Activated naive CD4-positive, alpha-beta T cell treated with anti-CD3 and anti-CD28 coated beads, Interleukin-2, amount 10 ng/mL, durations not matched to agents 7 days and 5 days (primary cell): ENCODE measurements around the gene CPLX3.
A peak's percentile ranks its signal among the peaks of the same experiment; 100 is the strongest.

ENCODE experiments used
- CTCF ChIA-PET: fragments of 350-600 bp; sonication (Branson Sonifier 250); formaldehyde crosslinking; loops from one replicate; lab custom pipeline; 2021; ENCODE audit warnings: antibody characterized with exemption; lab: Charles Lee
- DNase-seq: peaks from one replicate; pipeline ENCODE4 v3.0.0-alpha.2; 2020
- H3K27ac Mint-ChIP-seq: one replicate; pipeline ENCODE4 v1.8.0; 2021; ENCODE audit warnings: mild to moderate bottlenecking, moderate library complexity, mixed read lengths
- H3K27me3 Mint-ChIP-seq: one replicate; pipeline ENCODE4 v1.8.0; 2021; ENCODE audit warnings: mild to moderate bottlenecking, mixed read lengths
- H3K36me3 Mint-ChIP-seq: one replicate; pipeline ENCODE4 v1.8.0; 2021; ENCODE audit warnings: mixed read lengths
- H3K4me1 Mint-ChIP-seq: one replicate; pipeline ENCODE4 v1.8.0; 2021; ENCODE audit warnings: mixed read lengths
- H3K4me3 Mint-ChIP-seq: one replicate; pipeline ENCODE4 v1.8.0; 2021; ENCODE audit warnings: mild to moderate bottlenecking, moderate library complexity, mixed read lengths
- H3K9me3 Mint-ChIP-seq: one replicate; pipeline ENCODE4 v1.8.0; 2021; ENCODE audit warnings: mixed read lengths

CPLX3 gene, protein sequence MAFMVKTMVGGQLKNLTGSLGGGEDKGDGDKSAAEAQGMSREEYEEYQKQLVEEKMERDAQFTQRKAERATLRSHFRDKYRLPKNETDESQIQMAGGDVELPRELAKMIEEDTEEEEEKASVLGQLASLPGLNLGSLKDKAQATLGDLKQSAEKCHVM

DNA sequence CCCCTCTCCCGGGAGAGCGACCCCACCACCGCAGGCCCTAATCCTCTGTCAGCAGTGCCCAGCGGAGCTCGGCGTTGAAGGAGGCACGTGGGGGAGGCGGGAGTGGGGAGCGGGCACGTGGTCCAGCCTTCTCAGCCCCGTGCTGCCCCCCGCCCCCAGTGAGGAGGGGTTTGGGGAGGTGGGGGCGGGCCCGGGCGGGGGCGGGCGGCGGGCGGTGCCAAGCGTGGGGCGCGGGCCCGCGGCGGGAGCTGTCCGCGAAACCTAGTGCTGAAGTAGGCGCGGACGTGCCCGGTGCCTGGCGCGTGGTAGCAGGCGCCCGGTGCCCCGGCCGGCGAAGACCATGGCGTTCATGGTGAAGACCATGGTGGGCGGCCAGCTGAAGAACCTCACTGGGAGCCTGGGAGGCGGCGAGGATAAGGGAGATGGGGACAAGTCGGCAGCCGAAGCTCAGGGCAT is at the start of gene CPLX3:
TSS of gene CPLX3 (plus strand) at position 264 of the 456 bp plus-strand sequence. CDS start at position 341, 77 bp downstream.
- Mint-ChIP-seq H3K4me1 (peaks cover 2% of the 10 kb centered on the region), H3K4me3 (no peak within 1 kb of the TSS), H3K27ac (no peak within 1 kb of the TSS), H3K27me3 (peaks cover 87% of the 10 kb centered on the region), H3K9me3 (no peaks in the 10 kb centered on the region), H3K36me3 (no peaks in the 10 kb centered on the region)
- CTCF ChIA-PET, result interaction anchor here (1.2 to 3.2 kb wide), 2 partner anchors 27 to 57 kb away, joined by 3 to 11 read pairs; no protein-coding TSS in a partner anchor
- peak; percentile 76 for DNase-seq

DNA sequence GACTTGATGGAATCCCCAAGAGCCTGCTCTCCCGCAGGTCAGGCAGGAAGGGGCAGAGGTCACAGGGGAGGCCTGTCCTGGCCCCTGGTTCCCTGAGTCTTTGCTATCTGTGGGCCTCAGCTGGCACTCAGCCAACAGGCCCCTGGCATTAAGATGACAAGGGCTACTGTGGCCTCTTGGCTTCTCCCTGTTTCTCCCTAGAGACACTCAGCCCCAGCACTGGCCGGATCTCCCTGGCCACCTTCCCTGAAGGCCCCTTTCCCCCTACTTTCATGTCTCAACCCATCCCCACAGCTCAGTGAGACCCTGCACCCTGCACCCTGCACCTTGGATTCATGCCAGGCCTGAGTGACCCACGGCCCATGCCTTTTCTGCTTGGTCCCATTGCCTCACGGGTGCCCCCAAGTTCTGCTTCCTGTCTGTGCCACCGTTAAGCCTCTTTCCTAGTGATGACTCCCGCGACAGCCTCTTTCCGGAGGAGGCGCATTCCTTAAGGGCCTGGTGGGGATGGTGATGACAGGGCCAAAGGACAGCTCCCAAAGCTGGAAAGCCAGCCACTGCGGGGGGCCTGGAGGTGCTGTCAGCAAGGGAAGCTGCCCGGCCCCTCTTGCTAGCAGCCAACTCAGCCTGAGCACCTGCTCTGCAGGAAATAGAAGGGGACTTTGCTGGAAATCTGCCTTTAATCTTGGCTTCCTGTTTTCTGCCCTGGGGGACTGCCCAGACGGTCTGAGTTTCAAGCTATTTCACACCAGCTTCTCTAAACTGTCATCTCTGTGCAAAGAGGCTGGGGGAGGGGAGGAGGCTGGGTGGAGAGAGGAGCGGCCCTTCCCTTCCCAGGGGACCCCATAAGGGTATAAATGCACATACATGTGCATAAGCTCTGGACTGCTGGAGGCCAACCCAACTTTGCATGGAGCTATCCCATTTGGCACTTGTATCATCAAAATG is 49.3 kb upstream of the CPLX3 start:
- peak overlapping the region; percentile 96 for H3K27ac Mint-ChIP-seq
- no peaks in the 10 kb centered on the region for H3K9me3 Mint-ChIP-seq
- peaks cover 84% of the 10 kb centered on the region for H3K4me1 Mint-ChIP-seq
- peak overlapping the region; percentile 73 for H3K4me3 Mint-ChIP-seq
- DNase-seq, result peak; percentile 61
- no peaks in the 10 kb centered on the region for H3K27me3 Mint-ChIP-seq
- peaks cover 5% of the 10 kb centered on the region for H3K36me3 Mint-ChIP-seq
- CTCF ChIA-PET, result interaction anchor here (0.6 to 23.0 kb wide), 10 partner anchors 8 to 327 kb away, joined by 3 to 880 read pairs (median 4); partner anchors contain the start of gene ULK3

DNA sequence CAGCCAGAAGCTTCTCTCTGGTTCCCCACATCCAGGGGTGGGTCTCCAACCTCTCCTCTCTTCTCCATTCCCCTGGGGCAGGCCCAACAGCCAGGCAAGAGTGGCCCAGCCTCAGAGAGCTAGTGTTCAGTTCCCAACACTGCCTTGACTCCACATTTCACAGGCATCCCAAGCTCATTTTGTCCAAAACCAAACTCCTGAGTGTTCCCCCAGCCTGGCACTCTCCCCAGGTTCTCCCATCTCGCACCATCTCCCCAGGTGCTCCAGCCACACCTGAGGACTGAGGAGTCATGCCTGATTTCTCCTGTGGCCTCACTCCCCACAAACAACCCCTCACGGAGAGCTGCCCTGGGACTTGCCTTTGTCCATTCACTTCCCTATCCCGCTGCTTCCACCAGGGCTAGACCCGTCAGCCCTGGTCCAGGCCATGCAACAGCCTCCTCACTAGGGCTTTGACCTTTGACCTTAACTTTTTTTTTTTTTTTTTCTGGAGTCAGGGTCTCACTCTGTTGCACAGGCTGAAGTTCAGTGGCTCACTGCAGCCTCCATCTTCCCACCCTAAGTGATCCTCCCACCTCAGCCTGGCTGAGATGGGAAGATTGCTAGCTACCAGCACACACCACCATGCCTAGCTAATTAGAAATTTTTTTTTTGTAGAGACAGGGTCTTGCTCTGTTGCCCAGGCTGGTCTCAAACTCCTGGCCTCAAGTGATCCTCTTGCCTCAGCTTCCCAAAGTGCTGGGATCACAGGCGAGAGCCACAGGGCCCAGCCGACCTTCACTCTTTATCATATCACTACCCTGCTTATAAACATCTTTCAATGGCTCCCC is 48.4 kb upstream of the CPLX3 start:
- CTCF ChIA-PET, result interaction anchor here (0.6 to 23.0 kb wide), 10 partner anchors 9 to 328 kb away, joined by 3 to 880 read pairs (median 7); partner anchors contain the start of gene ULK3
- H3K27me3 Mint-ChIP-seq, result no peaks in the 10 kb centered on the region
- peak overlapping the region; percentile 73 for H3K4me3 Mint-ChIP-seq
- H3K36me3 Mint-ChIP-seq, result peaks cover 8% of the 10 kb centered on the region
- H3K9me3 Mint-ChIP-seq, result no peaks in the 10 kb centered on the region
- H3K4me1 Mint-ChIP-seq, result peaks cover 78% of the 10 kb centered on the region
- peak overlapping the region; percentile 96 for H3K27ac Mint-ChIP-seq
- no peak for DNase-seq

DNA sequence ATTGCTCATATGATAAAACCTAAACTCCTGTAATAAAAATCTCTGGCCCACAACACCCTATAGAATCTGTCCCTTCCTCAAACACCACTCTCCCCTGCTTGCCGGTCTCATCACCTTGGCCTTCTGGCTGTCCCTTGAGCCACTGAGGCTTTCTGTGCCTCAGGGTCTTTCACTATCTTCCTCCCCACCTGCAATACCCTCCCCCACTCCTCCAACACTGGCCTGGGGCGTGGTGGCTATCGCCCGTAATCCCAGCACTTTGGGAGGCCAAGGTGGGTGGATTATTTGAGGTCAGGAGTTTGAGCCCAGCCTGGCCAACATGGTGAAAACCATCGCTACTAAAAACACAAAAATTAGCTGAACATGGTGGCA is 47.8 kb upstream of the CPLX3 start:
- Mint-ChIP-seq H3K4me3 (peak overlapping the region; percentile 73), H3K9me3 (no peaks in the 10 kb centered on the region), H3K27me3 (no peaks in the 10 kb centered on the region), H3K36me3 (peaks cover 14% of the 10 kb centered on the region), H3K4me1 (peaks cover 73% of the 10 kb centered on the region), H3K27ac (peak overlapping the region; percentile 96)
- no peak for DNase-seq
- CTCF ChIA-PET, result interaction anchor here (0.7 to 23.0 kb wide), 8 partner anchors 8 to 147 kb away, joined by 3 to 880 read pairs (median 8); no protein-coding TSS in a partner anchor

DNA sequence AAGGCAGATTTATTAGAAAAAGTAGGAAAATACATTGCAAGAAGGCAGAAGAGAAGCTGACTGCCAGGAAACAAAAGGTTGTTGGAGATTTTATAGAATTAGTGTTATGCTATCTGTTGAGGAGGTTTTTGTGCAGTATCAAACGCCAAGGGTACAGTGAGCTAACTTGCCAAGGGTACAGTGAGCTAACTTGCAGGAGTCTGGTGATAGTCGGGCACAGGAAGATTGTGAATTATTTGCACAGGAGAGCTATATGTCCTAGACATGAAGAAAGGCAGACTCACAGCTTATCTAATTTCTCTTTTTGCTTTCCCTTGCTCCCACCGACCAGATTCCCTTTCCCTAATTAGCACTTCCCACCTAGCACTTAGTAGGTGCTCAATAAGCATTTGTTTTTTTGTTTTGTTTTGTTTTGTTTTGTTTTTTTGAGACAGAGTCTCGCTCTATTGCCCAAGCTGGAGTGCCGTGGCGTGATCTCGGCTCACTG is 47.2 kb upstream of the CPLX3 start:
- Mint-ChIP-seq H3K27ac (peak overlapping the region; percentile 96), H3K9me3 (no peaks in the 10 kb centered on the region), H3K27me3 (no peaks in the 10 kb centered on the region), H3K4me1 (peaks cover 66% of the 10 kb centered on the region), H3K4me3 (peak overlapping the region; percentile 42), H3K36me3 (peaks cover 19% of the 10 kb centered on the region)
- DNase-seq, result no peak
- CTCF ChIA-PET, result interaction anchor here (0.7 to 23.0 kb wide), 8 partner anchors 9 to 163 kb away, joined by 3 to 880 read pairs (median 4); no protein-coding TSS in a partner anchor

DNA sequence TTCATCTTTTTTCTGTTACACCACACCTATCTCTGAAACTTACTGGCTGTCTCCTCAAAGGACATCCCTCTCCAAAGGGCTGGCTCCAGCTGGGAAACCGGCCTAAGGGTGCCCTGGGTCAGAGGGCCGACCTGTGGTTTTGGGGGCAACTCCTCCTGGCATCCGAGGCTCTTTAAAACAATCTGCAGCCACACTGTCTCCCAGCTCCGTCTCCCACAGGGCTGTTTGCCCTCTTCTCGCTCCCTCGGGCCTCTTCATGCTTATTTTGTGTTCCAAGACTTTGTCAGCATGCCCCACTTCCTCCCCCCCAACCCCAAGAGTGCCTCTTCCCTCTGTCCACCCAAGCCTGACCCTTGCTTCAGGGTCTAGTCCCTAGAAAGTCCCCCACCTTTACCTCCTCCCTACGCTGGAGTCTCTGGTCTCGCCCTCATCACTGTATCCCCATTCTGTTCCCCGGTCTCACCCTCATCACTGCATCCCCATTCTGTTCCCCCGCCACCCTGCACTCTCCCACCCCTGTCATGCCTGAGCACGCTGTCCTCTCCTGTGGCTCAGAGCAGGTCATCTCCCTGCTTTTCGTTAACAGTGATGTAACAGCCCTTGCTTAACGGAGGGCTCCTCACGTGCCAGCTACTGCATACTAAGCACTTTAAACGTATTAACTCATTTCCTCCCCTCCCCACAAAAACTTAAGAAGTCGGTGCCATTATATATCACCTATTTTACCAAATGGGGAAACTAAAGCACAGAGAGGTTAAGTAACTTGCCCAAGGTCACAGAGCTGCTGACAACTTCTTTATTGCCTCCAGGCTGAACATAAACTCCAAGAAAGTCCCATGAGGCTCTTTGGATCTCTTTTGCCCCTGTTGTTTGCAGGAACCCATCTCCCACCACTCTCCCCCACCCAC is 45.6 kb upstream of the CPLX3 start:
- Mint-ChIP-seq H3K27me3 (no peaks in the 10 kb centered on the region), H3K36me3 (peaks cover 31% of the 10 kb centered on the region), H3K27ac (peak overlapping the region; percentile 96), H3K4me1 (peaks cover 68% of the 10 kb centered on the region), H3K9me3 (no peaks in the 10 kb centered on the region), H3K4me3 (peak overlapping the region; percentile 87)
- peak; percentile 51 for DNase-seq
- CTCF ChIA-PET, result interaction anchor here (0.6 to 23.0 kb wide), 10 partner anchors 10 to 167 kb away, joined by 3 to 880 read pairs (median 5); no protein-coding TSS in a partner anchor

DNA sequence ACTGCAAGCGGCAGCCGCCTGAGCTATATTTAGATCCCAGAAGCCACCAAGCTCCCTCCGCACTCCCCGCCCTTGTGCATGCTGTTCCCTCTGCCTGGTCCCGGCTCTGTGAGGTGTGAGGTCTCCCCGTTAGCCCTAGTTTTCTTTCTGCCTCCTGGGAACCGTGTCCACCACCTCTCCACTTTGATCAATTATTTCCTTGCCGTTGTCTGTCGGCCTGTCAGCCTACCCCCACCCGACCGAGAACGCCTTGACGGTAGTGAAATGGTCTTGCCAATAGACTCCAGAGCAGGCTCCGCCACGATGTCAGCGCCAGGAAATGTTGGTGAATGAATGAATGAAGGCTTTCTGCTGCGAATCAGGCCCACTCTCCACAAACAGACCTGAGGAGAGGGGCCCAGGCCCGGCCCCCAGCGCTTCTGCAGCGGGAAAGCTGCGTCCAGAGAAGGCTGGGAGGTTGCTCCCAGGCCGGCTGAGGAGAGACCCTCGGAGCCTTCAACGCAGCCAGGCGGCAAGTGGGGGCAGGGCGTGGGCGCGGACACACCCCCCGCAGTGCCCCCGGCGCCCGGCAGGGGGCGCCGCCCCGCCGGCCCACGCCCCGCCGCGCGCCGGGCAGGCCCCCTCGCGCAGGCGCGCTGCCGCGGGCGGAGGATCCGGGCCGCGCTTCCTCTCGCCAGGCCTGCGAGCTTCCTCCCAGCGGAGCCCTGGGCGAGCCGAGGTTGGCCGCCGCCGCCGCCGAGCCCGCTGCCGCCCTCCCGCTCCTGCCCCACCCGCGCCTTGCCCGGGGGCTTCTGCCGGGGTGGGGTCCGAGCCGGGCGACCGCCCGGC is 44.8 kb upstream of the CPLX3 start, which contains the start of gene CSK:
TSS of gene CSK (plus strand) at position 650 of the 828 bp plus-strand sequence. CDS start 16,218 bp downstream, outside the sequence.
- H3K9me3 Mint-ChIP-seq, result no peaks in the 10 kb centered on the region
- H3K4me1 Mint-ChIP-seq, result peaks cover 62% of the 10 kb centered on the region
- H3K27me3 Mint-ChIP-seq, result no peaks in the 10 kb centered on the region
- CTCF ChIA-PET, result interaction anchor here (0.6 to 23.0 kb wide), 8 partner anchors 11 to 168 kb away, joined by 3 to 880 read pairs (median 5); no protein-coding TSS in a partner anchor
- H3K36me3 Mint-ChIP-seq, result peaks cover 33% of the 10 kb centered on the region
- H3K27ac Mint-ChIP-seq, result peak within 1 kb of the TSS; percentile 99
- H3K4me3 Mint-ChIP-seq, result peak within 1 kb of the TSS; percentile 91
- peak; percentile 80 for DNase-seq

DNA sequence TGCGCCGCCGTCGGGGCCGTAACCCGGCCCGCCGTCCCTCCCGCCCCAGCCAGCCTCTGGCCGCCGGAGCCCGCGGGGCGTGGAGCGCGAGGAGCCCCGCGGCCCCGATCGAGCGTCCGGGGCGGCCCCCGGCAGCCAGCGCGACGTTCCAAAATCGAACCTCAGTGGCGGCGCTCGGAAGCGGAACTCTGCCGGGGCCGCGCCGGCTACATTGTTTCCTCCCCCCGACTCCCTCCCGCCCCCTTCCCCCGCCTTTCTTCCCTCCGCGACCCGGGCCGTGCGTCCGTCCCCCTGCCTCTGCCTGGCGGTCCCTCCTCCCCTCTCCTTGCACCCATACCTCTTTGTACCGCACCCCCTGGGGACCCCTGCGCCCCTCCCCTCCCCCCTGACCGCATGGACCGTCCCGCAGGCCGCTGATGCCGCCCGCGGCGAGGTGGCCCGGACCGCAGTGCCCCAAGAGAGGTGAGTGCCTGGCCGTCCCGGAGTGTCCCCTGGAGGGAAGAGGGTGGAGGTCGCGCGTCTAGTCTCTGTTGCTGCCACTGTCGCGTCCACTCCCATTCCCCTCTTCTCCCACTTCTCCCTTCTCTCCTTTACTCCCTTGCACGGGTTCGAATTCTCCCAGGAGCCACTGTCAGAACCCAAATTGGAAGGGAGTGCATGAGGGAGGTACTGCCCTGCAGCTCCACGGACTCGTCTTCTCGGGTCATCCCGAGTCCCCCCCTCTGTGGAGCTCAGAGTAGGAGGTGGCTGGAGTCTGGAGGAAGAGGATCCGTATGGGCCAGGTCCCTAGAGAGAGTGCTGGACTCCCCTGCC is 44.0 kb upstream of the CPLX3 start:
- H3K9me3 Mint-ChIP-seq, result no peaks in the 10 kb centered on the region
- peaks cover 36% of the 10 kb centered on the region for H3K36me3 Mint-ChIP-seq
- peak overlapping the region; percentile 91 for H3K4me3 Mint-ChIP-seq
- DNase-seq, result peak; percentile 81
- CTCF ChIA-PET, result interaction anchor here (1.3 to 23.0 kb wide), 6 partner anchors 11 to 119 kb away, joined by 3 to 880 read pairs (median 4); no protein-coding TSS in a partner anchor
- no peaks in the 10 kb centered on the region for H3K27me3 Mint-ChIP-seq
- H3K27ac Mint-ChIP-seq, result peak overlapping the region; percentile 99
- H3K4me1 Mint-ChIP-seq, result peaks cover 62% of the 10 kb centered on the region

DNA sequence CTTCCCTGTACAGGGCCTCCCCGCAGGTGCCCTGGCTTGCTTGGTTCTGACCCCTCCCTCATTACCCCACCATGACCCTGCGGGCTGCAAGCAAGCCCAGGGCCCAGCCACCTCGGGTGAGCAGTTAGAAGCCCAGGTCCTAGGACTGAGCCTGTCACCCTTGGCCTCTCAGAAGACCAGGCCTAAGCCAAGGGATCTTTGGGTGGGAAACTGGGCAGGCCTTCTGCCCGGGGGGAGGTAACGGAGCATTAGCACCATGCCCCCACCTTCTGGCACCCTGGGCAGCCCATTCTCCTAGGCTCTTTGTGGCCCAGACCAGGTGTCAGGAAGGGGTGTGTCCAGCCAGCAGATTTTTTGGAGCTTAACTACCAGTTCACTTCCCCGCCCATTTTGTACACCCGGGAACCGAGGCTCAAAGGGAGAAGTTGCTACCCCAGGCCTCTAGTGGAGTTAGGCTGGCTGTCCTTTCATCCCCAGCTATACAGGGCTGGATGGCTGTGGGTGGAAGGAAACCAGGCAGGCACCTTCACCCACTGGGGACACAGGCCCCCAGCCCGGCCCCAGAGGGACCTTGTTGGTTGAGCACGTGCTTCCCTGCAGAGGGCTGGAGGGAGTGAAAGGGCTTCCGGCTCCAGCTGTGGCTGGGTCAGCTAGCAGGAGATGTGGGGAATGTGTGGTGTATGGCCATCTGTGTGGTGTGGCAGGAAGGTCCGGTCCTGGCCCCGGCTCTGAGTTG is 43.2 kb upstream of the CPLX3 start:
- CTCF ChIA-PET, result interaction anchor here (1.3 to 23.0 kb wide), 5 partner anchors 10 to 119 kb away, joined by 3 to 880 read pairs (median 4); no protein-coding TSS in a partner anchor
- DNase-seq, result peak; percentile 67
- H3K4me3 Mint-ChIP-seq, result peak overlapping the region; percentile 91
- H3K4me1 Mint-ChIP-seq, result peaks cover 62% of the 10 kb centered on the region
- H3K27ac Mint-ChIP-seq, result peak overlapping the region; percentile 99
- no peaks in the 10 kb centered on the region for H3K9me3 Mint-ChIP-seq
- H3K36me3 Mint-ChIP-seq, result peaks cover 40% of the 10 kb centered on the region
- no peaks in the 10 kb centered on the region for H3K27me3 Mint-ChIP-seq

DNA sequence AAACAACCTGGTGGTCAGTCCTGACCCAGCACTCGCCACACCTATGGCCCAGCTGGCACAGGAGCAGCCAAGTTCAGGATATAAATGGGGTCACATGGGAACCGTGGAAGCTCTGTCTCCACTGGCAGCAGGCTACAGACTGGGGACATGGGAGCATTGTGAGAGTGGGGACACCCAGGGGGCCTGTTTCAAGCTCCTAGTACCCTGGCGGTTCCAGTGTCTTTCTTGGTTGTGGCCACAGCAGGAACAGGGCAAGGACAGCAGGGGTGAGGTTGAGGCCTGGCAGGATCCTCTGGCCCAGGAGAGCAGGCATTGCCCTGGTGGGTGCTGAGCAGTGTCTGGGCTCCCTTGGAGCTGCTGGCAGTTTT is 42.6 kb upstream of the CPLX3 start:
- DNase-seq, result no peak
- Mint-ChIP-seq H3K4me1 (peaks cover 62% of the 10 kb centered on the region), H3K36me3 (peaks cover 45% of the 10 kb centered on the region), H3K27ac (peak overlapping the region; percentile 99), H3K9me3 (no peaks in the 10 kb centered on the region), H3K27me3 (no peaks in the 10 kb centered on the region), H3K4me3 (peak overlapping the region; percentile 91)
- CTCF ChIA-PET, result interaction anchor here (0.7 to 23.0 kb wide), 7 partner anchors 10 to 167 kb away, joined by 3 to 880 read pairs (median 4); no protein-coding TSS in a partner anchor
